ENCODE results near the gene AUNIP.

Gene AUNIP

DNA sequence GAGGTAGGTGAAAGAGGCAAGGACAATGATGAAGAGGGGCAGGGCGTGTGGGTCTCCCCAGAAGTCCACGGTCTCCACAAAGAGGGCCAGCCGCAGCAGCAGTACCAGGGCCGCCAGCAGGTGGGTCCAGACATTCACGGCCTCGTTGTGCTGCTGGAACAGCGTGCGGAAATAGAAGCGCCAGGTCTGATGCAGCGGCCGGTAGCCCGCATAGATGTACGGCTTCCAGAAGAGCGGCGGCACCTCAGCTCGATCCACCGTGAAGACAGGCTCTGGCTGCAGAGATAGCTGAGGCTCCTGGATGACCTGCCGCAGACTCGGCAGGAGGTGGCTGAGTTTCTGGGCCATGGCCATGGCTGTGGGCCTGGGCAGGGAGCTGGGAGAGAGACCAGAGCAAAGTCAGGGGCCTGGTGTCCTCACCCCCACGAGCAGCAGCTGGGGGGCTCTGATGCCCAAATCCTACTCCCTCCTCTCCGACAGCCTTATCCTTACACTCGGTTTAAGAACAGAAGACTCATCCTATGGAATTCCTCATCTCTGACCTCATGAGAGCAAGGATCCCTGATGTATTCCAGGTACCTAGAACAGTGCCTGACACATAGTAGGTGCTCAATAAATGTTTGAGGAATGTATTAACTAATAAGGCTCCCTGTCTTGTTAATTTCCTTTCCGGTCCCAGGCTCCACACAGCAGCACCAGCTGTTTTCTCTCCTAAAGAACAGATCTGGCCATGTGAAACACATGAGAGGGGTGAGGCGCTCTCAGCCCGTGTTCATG lies 4.4 kb upstream of the AUNIP start:
- no peaks in the 10 kb centered on the region for H3K36me3 ChIP-seq (ENCODE audit: insufficient read depth)
- H3K27ac ChIP-seq = no peak overlapping the region
- TF ChIP-seq, protein P1, sequence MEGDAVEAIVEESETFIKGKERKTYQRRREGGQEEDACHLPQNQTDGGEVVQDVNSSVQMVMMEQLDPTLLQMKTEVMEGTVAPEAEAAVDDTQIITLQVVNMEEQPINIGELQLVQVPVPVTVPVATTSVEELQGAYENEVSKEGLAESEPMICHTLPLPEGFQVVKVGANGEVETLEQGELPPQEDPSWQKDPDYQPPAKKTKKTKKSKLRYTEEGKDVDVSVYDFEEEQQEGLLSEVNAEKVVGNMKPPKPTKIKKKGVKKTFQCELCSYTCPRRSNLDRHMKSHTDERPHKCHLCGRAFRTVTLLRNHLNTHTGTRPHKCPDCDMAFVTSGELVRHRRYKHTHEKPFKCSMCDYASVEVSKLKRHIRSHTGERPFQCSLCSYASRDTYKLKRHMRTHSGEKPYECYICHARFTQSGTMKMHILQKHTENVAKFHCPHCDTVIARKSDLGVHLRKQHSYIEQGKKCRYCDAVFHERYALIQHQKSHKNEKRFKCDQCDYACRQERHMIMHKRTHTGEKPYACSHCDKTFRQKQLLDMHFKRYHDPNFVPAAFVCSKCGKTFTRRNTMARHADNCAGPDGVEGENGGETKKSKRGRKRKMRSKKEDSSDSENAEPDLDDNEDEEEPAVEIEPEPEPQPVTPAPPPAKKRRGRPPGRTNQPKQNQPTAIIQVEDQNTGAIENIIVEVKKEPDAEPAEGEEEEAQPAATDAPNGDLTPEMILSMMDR (conservative IDR thresholded peaks at IDR 0.05; ENCODE audit: low read depth, low read length) = no peak
- H3K79me2 ChIP-seq (ENCODE audit: insufficient read depth, low read depth) = peaks cover 4% of the 10 kb centered on the region; the same call in 1 of the 2 replicates
- H2AFZ ChIP-seq (ENCODE audit: low read depth) = no peak overlapping the region
- no peaks in the 10 kb centered on the region for H3K4me1 ChIP-seq (ENCODE audit: low read depth, poor library complexity, severe bottlenecking)
- H3K4me2 ChIP-seq = no peak overlapping the region
- no peak overlapping the region for H3K4me3 ChIP-seq (IDR thresholded peaks at IDR 0.05; ENCODE audit: insufficient read depth, low read depth, low read length)
- H3K9ac ChIP-seq = no peak overlapping the region
- H4K20me1 ChIP-seq (ENCODE audit: insufficient read depth) = no peaks in the 10 kb centered on the region
- no peaks in the 10 kb centered on the region for H3K27me3 ChIP-seq (ENCODE audit: insufficient read depth, low read depth)

DNA sequence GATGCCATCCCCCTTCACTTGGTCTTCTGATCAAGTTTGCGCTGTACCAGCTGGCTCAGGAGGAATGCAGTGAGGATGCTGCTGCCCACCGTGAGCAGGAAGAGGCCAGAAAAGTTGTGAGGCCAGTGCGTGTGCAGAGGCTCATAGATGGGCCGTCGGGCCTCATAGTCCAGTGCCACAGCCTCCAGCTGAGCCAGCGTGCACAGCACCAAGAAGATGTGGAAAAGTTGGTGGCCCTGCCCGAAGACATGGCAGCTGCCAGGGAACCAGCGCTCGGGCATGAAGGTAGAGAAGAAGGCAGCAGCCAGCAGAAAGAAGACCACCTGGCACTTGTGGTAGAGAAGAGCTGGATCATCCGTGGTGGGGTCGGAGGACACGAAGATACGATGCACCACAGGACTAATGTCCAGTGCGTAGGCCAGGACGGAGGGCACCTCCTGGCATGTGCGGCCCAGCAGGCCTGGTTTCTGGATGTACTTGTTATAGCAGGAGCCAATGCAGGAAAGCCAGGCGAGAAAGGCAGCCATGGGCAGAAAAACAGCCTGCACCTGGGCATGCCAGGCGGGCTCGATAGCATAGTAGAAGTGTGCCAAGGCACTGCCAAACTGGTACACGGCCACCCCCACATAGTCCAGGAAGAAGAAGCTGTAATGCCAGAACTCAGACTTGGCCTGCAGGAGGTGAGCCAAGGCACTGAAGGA lies 3.7 kb upstream of the AUNIP start:
- H3K4me1 ChIP-seq (ENCODE audit: low read depth, poor library complexity, severe bottlenecking) = peaks cover 5% of the 10 kb centered on the region

DNA sequence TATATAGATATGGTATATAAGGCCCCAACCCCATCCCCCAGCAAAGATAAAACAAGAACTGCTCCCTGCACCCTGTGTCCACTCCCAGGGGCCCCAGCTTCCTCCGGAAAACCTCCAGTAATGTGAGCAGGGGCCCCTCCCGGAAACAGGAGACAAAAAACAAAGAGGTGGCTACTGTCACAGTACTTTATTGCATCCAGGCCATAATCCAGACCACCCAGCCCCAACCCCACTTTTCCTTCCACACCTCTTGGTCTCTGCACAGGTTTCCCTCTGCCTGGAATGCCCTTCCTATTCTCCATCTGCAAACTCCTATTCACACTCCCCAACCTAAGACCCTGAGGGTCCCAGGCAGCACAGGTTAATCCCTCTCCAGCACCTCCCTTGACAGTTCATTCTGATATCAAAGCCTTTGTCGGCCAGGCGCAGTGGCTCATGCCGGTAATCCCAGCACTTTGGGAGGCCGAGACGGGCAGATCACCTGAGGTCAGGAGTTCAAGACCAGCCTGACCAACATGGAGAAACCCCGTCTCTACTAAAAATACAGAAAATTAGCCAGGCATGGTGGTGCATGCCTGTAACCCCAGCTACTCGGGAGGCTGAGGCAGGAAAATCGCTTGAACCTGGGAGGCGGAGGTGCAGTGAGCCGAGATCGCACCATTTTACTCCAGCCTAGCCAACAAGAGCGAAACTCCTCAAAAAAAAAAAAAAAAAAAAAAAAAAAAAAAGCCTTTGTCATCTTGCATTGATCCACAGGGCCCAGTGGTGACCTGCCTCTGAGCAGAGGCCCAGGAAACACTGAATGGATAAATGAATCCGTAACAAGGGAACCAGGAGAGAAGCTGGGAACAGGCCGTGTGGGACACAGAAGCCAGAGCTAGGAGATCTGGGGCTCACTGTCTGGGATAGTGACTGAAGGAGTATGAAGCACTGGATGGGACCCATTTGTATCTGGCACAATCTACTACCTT lies 2.3 kb upstream of the AUNIP start:
- Histone ChIP-seq H3K4me2 (no peak overlapping the region), H3K4me1 (ENCODE audit: low read depth, poor library complexity, severe bottlenecking) (peaks cover 5% of the 10 kb centered on the region), H3K27ac (no peak overlapping the region), H3K79me2 (ENCODE audit: insufficient read depth, low read depth) (peaks cover 16% of the 10 kb centered on the region; the same call in 1 of the 2 replicates), H3K36me3 (ENCODE audit: insufficient read depth) (no peaks in the 10 kb centered on the region), H2AFZ (ENCODE audit: low read depth) (no peak overlapping the region), H3K4me3 (IDR thresholded peaks at IDR 0.05; ENCODE audit: insufficient read depth, low read depth, low read length) (no peak overlapping the region), H3K9ac (no peak overlapping the region), H3K27me3 (ENCODE audit: insufficient read depth, low read depth) (no peaks in the 10 kb centered on the region), H4K20me1 (ENCODE audit: insufficient read depth) (no peaks in the 10 kb centered on the region)
- TF ChIP-seq, protein P1 (conservative IDR thresholded peaks at IDR 0.05; ENCODE audit: low read depth, low read length) = no peak

More for the DNA sequence above, 3.7 kb upstream of the AUNIP start:
- Histone ChIP-seq H3K27ac (no peak overlapping the region), H3K4me2 (no peak overlapping the region), H3K27me3 (ENCODE audit: insufficient read depth, low read depth) (no peaks in the 10 kb centered on the region), H4K20me1 (ENCODE audit: insufficient read depth) (no peaks in the 10 kb centered on the region), H3K36me3 (ENCODE audit: insufficient read depth) (no peaks in the 10 kb centered on the region), H2AFZ (ENCODE audit: low read depth) (no peak overlapping the region), H3K79me2 (ENCODE audit: insufficient read depth, low read depth) (peaks cover 11% of the 10 kb centered on the region; the same call in 1 of the 2 replicates), H3K4me3 (IDR thresholded peaks at IDR 0.05; ENCODE audit: insufficient read depth, low read depth, low read length) (no peak overlapping the region), H3K9ac (no peak overlapping the region)
- TF ChIP-seq, protein P1 (conservative IDR thresholded peaks at IDR 0.05; ENCODE audit: low read depth, low read length) = no peak

DNA sequence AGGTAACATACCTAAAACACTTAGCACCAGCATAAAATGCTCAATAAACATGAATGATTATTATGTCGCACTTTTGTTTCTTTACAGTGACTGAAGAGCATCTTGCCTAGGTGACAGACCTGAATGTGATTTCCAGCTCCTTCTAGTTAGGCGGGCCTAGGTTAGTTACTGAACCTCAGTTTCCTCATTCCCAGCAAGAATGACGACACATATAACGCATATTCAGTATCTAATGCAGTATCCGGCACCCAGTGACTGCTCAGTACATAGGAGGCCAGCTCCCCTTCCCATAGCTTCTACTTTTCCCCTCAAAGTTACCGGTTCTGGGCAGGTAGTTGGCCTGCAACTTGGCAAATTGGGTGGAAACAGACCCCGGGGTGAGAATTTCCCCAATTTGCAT lies 763 bp downstream of the AUNIP start:
- Histone ChIP-seq H3K4me3 (IDR thresholded peaks at IDR 0.05; ENCODE audit: insufficient read depth, low read depth, low read length) (peak overlapping the region; percentile 95), H4K20me1 (ENCODE audit: insufficient read depth) (no peaks in the 10 kb centered on the region), H2AFZ (ENCODE audit: low read depth) (peak overlapping the region; percentile 69), H3K4me2 (peak overlapping the region; percentile 99), H3K9ac (peak overlapping the region; percentile 84; the same call in 1 of the 2 replicates), H3K27ac (no peak overlapping the region; the same call in 1 of the 2 replicates), H3K4me1 (ENCODE audit: low read depth, poor library complexity, severe bottlenecking) (peaks cover 5% of the 10 kb centered on the region), H3K79me2 (ENCODE audit: insufficient read depth, low read depth) (peaks cover 32% of the 10 kb centered on the region; the same call in 1 of the 2 replicates), H3K27me3 (ENCODE audit: insufficient read depth, low read depth) (no peaks in the 10 kb centered on the region), H3K36me3 (ENCODE audit: insufficient read depth) (no peaks in the 10 kb centered on the region)
- TF ChIP-seq, protein P1 (conservative IDR thresholded peaks at IDR 0.05; ENCODE audit: low read depth, low read length) = no peak
